Liver (tissue), 9 donors: ENCODE measurements around the gene DOK5. TPM values are rescaled to one million over a fixed set of nuclear protein-coding genes. Genes with fewer than 3 reads are reported as not detected.

Experiments
- DNase-seq: peaks from one replicate; pipeline ENCODE4 v3.0.0-alpha.2; 2017; ENCODE audit warnings: low spot score
- H3K27ac ChIP-seq, 2 donors: one replicate each; pipeline ENCODE4 v1.7.0; 2013; ENCODE audit warnings: inconsistent platforms in 2 of 2, low read length in 2 of 2, control low read depth in 1 of 2, low read depth in 1 of 2, mild to moderate bottlenecking in 1 of 2
- H3K27me3 ChIP-seq, 4 donors: one replicate each; pipeline versions ENCODE4 v1.6.1 to v1.7.0; 2013; ENCODE audit warnings: low read length in 3 of 4, inconsistent platforms in 1 of 4, mild to moderate bottlenecking in 1 of 4, moderate library complexity in 1 of 4; ENCODE audit not compliant: control insufficient read depth in 4 of 4, insufficient read depth in 4 of 4
- H3K36me3 ChIP-seq, 4 donors: one replicate each; pipeline versions ENCODE4 v1.6.1 to v1.7.0; 2013; ENCODE audit warnings: low read length in 3 of 4, mild to moderate bottlenecking in 3 of 4, low read depth in 1 of 4, moderate library complexity in 1 of 4; ENCODE audit not compliant: control insufficient read depth in 4 of 4, insufficient read depth in 3 of 4
- H3K4me1 ChIP-seq, 4 donors: one replicate each; pipeline versions ENCODE4 v1.6.1 to v1.7.0; 2013; ENCODE audit warnings: low read length in 3 of 4, mild to moderate bottlenecking in 3 of 4, moderate library complexity in 1 of 4; ENCODE audit not compliant: control insufficient read depth in 4 of 4, insufficient read depth in 4 of 4
- H3K4me3 ChIP-seq, 3 donors: one replicate each; pipeline versions ENCODE4 v1.6.1 to v1.7.0; 2013; ENCODE audit warnings: low read length in 3 of 3, control low read depth in 1 of 3, low read depth in 1 of 3, mild to moderate bottlenecking in 1 of 3
- H3K9ac ChIP-seq, 2 donors: one replicate each; pipeline ENCODE4 v1.7.0; 2013; ENCODE audit warnings: low read length in 2 of 2, mild to moderate bottlenecking in 2 of 2, moderate library complexity in 2 of 2, control low read depth in 1 of 2, low read depth in 1 of 2
- H3K9me3 ChIP-seq, 4 donors: one replicate each; pipeline versions ENCODE4 v1.6.1 to v1.7.0; 2013; ENCODE audit warnings: low read length in 3 of 4; ENCODE audit not compliant: control insufficient read depth in 4 of 4
- EGR1 ChIP-seq, 2 donors: IDR thresholded peaks; 2 replicates each; pipeline ENCODE4 v1.6.1; 2016 to 2018; ENCODE audit warnings: antibody characterized with exemption in 2 of 2, low read depth in 2 of 2
- FOXA2 ChIP-seq: IDR thresholded peaks from 2 replicates; pipeline ENCODE4 v1.6.1; 2016; ENCODE audit warnings: antibody characterized with exemption
- GABPA ChIP-seq, 2 donors: IDR thresholded peaks in 1 of 2; conservative IDR thresholded peaks in 1 of 2; 2 replicates each; pipeline ENCODE4 v1.6.1; 2016; ENCODE audit warnings: antibody characterized with exemption in 2 of 2, mild to moderate bottlenecking in 1 of 2, moderate library complexity in 1 of 2
- HNF4A ChIP-seq, 2 donors: conservative IDR thresholded peaks; 2 replicates each; pipeline ENCODE4 v1.6.1; 2016; ENCODE audit warnings: antibody characterized with exemption in 2 of 2, mild to moderate bottlenecking in 2 of 2
- HNF4G ChIP-seq: IDR thresholded peaks from 2 replicates; pipeline ENCODE4 v1.6.1; 2016; ENCODE audit warnings: antibody characterized with exemption
- JUND ChIP-seq, 2 donors: IDR thresholded peaks; 2 replicates each; pipeline ENCODE4 v1.6.1; 2016; ENCODE audit warnings: antibody characterized with exemption in 2 of 2
- RAD21 ChIP-seq, 2 donors: IDR thresholded peaks; 2 replicates each; pipeline ENCODE4 v1.6.1; 2016; ENCODE audit warnings: antibody characterized with exemption in 2 of 2, mild to moderate bottlenecking in 2 of 2
- RXRA ChIP-seq, 2 donors: IDR thresholded peaks; 2 replicates each; pipeline ENCODE4 v1.6.1; 2017 to 2018; ENCODE audit warnings: antibody characterized with exemption in 2 of 2, mild to moderate bottlenecking in 1 of 2
- SP1 ChIP-seq: IDR thresholded peaks from 2 replicates; pipeline ENCODE4 v1.6.1; 2018; ENCODE audit warnings: antibody characterized with exemption, mild to moderate bottlenecking
- TAF1 ChIP-seq: conservative IDR thresholded peaks from 2 replicates; pipeline ENCODE4 v1.6.1; 2016; ENCODE audit warnings: antibody characterized with exemption, mild to moderate bottlenecking
- YY1 ChIP-seq: IDR thresholded peaks from 2 replicates; pipeline ENCODE4 v1.6.1; 2016; ENCODE audit warnings: antibody characterized with exemption, mild to moderate bottlenecking
- WGBS: extraction: QIAGEN DNeasy Blood & Tissue Kit; methylation state at CpG from one replicate; pipeline ENCODE4 v1.1.7; 2013; 5-methylcytosine and 5-hydroxymethylcytosine counted together
- polyA plus RNA-seq, 2 donors: library from polyadenylated mRNA; stranded (reverse) in 1 of 2; unstranded in 1 of 2; fragments of 200-250 nt in 1 of 2; fragments of >200 nt in 1 of 2; fragmentation: Nextera tagmentation in 1 of 2; extraction: Ambion mirVana in 1 of 2; gene quantifications; one replicate each; pipeline versions ENCODE4 v1.2.1 to v1.2.3, GENCODE V29; 2013 to 2015
- total RNA-seq, 2 donors: library from RNA; depleted of rRNA; stranded (reverse); fragments of >200 nt; gene quantifications; one replicate each; pipeline ENCODE4 v1.2.3, GENCODE V29; 2014
- TF ChIP-seq, protein P1 (sequence below): IDR thresholded peaks from 2 replicates; pipeline ENCODE4 v1.6.1; 2016; ENCODE audit warnings: antibody characterized with exemption, mild to moderate bottlenecking
- TF ChIP-seq, protein P2 (sequence below): fragments of 150-350 bp; IDR thresholded peaks from 2 replicates; pipeline ENCODE4 v1.5.1; 2017; ENCODE audit warnings: improper control_type of control experiment, low read depth, low read length; ENCODE audit not compliant: missing input control
- TF ChIP-seq, protein P3 (sequence below): IDR thresholded peaks from 2 replicates; pipeline ENCODE4 v1.6.1; 2016; ENCODE audit warnings: antibody characterized with exemption
- TF ChIP-seq, protein P4 (sequence below): IDR thresholded peaks from 2 replicates; pipeline ENCODE4 v1.6.1; 2016; ENCODE audit warnings: antibody characterized with exemption
- TF ChIP-seq, protein P5 (sequence below): IDR thresholded peaks from 2 replicates; pipeline ENCODE4 v1.6.1; 2016; ENCODE audit warnings: antibody characterized with exemption
- donor health status: healthy.
- donor health status: healthy.
- donor health status: healthy.
- donor health status: healthy.
- donor health status: healthy.

Gene DOK5
- total and polyA plus RNA-seq, 4 donors, result 0.05 to 0.16 (median 0.09) TPM

DNA sequence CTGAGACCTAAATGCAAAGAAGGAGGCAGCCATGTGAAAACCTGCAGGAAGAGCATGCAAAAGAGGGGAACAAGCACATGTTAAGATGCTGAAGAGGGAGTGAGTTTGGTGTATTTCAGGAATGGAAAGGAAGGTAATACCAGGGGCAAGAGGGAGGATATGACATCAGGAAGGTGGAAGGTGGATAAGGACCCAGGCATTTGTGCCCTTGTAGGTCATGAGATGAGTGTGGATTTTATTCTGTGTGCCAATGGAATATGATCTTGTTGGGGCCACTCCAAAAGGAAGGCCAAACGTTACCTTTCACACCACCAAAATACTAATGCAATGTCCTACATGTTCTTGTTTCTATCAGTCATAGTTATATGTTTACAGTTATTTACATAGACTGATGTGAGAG is 17.2 kb upstream of the DOK5 start:
- no peaks in the 10 kb centered on the region for H3K9me3 ChIP-seq
- H3K36me3 ChIP-seq, result no peaks in the 10 kb centered on the region
- peaks cover 0 to 3% (median 0%) of the 10 kb centered on the region in 4 donors for H3K27me3 ChIP-seq
- TF ChIP-seq GABPA (IDR thresholded peaks at IDR 0.05 in 1 of 2, conservative IDR thresholded peaks at IDR 0.05 in 1 of 2) (no peak), RXRA (IDR thresholded peaks at IDR 0.05) (no peak), RAD21 (IDR thresholded peaks at IDR 0.05) (no peak), FOXA2 (no peak), HNF4A (conservative IDR thresholded peaks at IDR 0.05) (no peak)
- TF ChIP-seq, protein P1, sequence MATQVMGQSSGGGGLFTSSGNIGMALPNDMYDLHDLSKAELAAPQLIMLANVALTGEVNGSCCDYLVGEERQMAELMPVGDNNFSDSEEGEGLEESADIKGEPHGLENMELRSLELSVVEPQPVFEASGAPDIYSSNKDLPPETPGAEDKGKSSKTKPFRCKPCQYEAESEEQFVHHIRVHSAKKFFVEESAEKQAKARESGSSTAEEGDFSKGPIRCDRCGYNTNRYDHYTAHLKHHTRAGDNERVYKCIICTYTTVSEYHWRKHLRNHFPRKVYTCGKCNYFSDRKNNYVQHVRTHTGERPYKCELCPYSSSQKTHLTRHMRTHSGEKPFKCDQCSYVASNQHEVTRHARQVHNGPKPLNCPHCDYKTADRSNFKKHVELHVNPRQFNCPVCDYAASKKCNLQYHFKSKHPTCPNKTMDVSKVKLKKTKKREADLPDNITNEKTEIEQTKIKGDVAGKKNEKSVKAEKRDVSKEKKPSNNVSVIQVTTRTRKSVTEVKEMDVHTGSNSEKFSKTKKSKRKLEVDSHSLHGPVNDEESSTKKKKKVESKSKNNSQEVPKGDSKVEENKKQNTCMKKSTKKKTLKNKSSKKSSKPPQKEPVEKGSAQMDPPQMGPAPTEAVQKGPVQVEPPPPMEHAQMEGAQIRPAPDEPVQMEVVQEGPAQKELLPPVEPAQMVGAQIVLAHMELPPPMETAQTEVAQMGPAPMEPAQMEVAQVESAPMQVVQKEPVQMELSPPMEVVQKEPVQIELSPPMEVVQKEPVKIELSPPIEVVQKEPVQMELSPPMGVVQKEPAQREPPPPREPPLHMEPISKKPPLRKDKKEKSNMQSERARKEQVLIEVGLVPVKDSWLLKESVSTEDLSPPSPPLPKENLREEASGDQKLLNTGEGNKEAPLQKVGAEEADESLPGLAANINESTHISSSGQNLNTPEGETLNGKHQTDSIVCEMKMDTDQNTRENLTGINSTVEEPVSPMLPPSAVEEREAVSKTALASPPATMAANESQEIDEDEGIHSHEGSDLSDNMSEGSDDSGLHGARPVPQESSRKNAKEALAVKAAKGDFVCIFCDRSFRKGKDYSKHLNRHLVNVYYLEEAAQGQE, result no peak
- TF ChIP-seq, protein P2, sequence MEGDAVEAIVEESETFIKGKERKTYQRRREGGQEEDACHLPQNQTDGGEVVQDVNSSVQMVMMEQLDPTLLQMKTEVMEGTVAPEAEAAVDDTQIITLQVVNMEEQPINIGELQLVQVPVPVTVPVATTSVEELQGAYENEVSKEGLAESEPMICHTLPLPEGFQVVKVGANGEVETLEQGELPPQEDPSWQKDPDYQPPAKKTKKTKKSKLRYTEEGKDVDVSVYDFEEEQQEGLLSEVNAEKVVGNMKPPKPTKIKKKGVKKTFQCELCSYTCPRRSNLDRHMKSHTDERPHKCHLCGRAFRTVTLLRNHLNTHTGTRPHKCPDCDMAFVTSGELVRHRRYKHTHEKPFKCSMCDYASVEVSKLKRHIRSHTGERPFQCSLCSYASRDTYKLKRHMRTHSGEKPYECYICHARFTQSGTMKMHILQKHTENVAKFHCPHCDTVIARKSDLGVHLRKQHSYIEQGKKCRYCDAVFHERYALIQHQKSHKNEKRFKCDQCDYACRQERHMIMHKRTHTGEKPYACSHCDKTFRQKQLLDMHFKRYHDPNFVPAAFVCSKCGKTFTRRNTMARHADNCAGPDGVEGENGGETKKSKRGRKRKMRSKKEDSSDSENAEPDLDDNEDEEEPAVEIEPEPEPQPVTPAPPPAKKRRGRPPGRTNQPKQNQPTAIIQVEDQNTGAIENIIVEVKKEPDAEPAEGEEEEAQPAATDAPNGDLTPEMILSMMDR, result no peak
- TF ChIP-seq, protein P3, sequence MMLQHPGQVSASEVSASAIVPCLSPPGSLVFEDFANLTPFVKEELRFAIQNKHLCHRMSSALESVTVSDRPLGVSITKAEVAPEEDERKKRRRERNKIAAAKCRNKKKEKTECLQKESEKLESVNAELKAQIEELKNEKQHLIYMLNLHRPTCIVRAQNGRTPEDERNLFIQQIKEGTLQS, result no peak
- H3K4me3 ChIP-seq, result no peak overlapping the region
- no peak overlapping the region for H3K9ac ChIP-seq
- no peaks in the 10 kb centered on the region for H3K4me1 ChIP-seq
- WGBS, result 53% methylated on average over 1 of the region's 1 CpG
- DNase-seq, result no peak
- no peak overlapping the region for H3K27ac ChIP-seq

DNA sequence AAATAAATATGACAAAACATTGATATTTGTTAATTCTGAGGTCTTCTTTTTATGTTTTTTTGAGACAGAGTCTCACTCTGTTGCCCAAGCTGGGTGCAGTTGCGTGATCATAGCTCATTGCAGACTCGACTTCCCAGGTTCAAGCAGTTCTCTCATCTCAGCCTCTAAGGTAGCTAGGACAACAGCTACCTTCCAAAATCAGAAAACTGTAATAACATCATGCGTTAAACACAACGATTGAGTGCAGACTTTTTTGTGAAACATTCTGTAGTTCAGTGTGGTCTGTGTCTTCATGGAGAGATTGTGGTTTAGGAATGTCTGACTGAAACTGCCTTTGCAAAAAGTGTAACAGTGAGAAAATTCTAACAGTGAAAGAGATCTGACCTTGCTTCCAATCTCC is 16.1 kb upstream of the DOK5 start:
- no peak for DNase-seq
- 84% methylated on average over 4 of the region's 4 CpGs for WGBS
- Histone ChIP-seq H3K4me1 (no peaks in the 10 kb centered on the region), H3K9me3 (no peaks in the 10 kb centered on the region), H3K27me3 (peaks cover 0 to 3% (median 0%) of the 10 kb centered on the region in 4 donors), H3K27ac (no peak overlapping the region), H3K9ac (no peak overlapping the region), H3K4me3 (no peak overlapping the region), H3K36me3 (no peaks in the 10 kb centered on the region)
- TF ChIP-seq SP1, result no peak

DNA sequence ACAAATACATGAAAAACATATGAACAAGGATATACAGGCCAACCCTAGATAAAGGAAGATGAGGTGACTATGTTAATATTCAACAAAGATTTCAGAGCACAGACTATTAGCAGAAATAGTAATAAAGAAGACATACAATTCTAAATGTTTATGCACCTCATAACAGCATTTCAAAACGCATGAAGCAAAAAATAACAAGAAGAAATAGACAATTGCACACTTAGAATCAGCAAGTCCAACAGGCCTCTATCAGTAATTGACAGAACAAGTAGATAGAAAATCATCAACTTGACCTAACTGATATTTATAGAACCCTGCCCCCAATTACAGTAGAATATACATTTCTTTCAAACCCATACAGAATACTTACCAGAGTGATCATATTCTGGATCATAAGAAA is 11.4 kb upstream of the DOK5 start:
- Histone ChIP-seq H3K36me3 (no peaks in the 10 kb centered on the region), H3K27me3 (peaks cover 0 to 3% (median 0%) of the 10 kb centered on the region in 4 donors), H3K4me1 (no peaks in the 10 kb centered on the region), H3K9me3 (no peaks in the 10 kb centered on the region), H3K27ac (no peak overlapping the region), H3K9ac (no peak overlapping the region), H3K4me3 (no peak overlapping the region)
- WGBS, result 51% methylated on average over 1 of the region's 1 CpG
- no peak for DNase-seq
- no peak for TF ChIP-seq RAD21 (IDR thresholded peaks at IDR 0.05)
- no peak for TF ChIP-seq GABPA (IDR thresholded peaks at IDR 0.05 in 1 of 2, conservative IDR thresholded peaks at IDR 0.05 in 1 of 2)
- TF ChIP-seq EGR1 (IDR thresholded peaks at IDR 0.05; ENCODE audit: low read depth in 2 of 2), result no peak
- no peak for TF ChIP-seq TAF1
- TF ChIP-seq HNF4G, result no peak
- no peak for TF ChIP-seq SP1
- TF ChIP-seq, protein P2, result no peak
- no peak for TF ChIP-seq YY1
- no peak for TF ChIP-seq RXRA (IDR thresholded peaks at IDR 0.05)
- no peak for TF ChIP-seq FOXA2
- TF ChIP-seq, protein P4, sequence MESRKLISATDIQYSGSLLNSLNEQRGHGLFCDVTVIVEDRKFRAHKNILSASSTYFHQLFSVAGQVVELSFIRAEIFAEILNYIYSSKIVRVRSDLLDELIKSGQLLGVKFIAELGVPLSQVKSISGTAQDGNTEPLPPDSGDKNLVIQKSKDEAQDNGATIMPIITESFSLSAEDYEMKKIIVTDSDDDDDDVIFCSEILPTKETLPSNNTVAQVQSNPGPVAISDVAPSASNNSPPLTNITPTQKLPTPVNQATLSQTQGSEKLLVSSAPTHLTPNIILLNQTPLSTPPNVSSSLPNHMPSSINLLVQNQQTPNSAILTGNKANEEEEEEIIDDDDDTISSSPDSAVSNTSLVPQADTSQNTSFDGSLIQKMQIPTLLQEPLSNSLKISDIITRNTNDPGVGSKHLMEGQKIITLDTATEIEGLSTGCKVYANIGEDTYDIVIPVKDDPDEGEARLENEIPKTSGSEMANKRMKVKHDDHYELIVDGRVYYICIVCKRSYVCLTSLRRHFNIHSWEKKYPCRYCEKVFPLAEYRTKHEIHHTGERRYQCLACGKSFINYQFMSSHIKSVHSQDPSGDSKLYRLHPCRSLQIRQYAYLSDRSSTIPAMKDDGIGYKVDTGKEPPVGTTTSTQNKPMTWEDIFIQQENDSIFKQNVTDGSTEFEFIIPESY, result no peak
- TF ChIP-seq JUND (IDR thresholded peaks at IDR 0.05), result no peak
- TF ChIP-seq HNF4A (conservative IDR thresholded peaks at IDR 0.05), result no peak
- TF ChIP-seq, protein P5, sequence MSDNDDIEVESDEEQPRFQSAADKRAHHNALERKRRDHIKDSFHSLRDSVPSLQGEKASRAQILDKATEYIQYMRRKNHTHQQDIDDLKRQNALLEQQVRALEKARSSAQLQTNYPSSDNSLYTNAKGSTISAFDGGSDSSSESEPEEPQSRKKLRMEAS, result no peak
